Stomach (tissue), 4 donors: ENCODE results near the gene LYRM4.

Experiments used
- POLR2A ChIP-seq, 4 donors: fragments of 450-650 bp; IDR thresholded peaks; one replicate each; pipeline ENCODE4 v1.6.1; 2016; ENCODE audit warnings: antibody characterized with exemption in 4 of 4, control low read depth in 2 of 4, mild to moderate bottlenecking in 1 of 4, moderate library complexity in 1 of 4
- POLR2AphosphoS5 ChIP-seq, 3 donors: sonication (generic); formaldehyde crosslinking; IDR thresholded peaks; one replicate each; pipeline ENCODE4 v1.6.1; 2016; ENCODE audit warnings: antibody characterized with exemption in 3 of 3
- TF ChIP-seq, protein P1 (sequence below), 7 experiments: fragments of 450-650 bp in 4 of 7; fragments of 200-600 bp in 3 of 7; sonication (generic) in 3 of 7; IDR thresholded peaks; one replicate each; pipeline ENCODE4 v1.5.1; 2016 to 2019; ENCODE audit warnings: antibody characterized with exemption in 7 of 7, control low read depth in 2 of 7, mild to moderate bottlenecking in 1 of 7

DNA sequence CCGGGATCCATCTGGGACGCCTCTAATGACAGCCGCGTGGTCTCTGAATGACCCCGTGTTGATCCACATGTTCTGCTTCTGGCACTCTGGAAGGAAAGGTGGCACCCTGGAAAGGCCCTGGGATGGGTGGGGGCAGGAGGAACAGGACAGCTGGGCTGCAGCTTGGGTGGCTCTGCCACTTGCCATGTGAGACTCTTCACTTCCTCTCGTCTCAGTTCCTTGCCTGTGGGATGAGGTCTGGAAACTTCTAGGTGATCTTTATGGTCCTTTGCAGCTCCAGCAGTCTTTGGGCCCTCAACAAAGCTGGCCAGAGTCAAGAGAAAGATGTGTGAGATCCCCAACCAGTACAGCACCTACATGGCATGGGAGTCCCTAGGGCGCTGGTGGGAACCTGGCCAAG lies 149.1 kb downstream of the LYRM4 start:
- TF ChIP-seq, protein P1, sequence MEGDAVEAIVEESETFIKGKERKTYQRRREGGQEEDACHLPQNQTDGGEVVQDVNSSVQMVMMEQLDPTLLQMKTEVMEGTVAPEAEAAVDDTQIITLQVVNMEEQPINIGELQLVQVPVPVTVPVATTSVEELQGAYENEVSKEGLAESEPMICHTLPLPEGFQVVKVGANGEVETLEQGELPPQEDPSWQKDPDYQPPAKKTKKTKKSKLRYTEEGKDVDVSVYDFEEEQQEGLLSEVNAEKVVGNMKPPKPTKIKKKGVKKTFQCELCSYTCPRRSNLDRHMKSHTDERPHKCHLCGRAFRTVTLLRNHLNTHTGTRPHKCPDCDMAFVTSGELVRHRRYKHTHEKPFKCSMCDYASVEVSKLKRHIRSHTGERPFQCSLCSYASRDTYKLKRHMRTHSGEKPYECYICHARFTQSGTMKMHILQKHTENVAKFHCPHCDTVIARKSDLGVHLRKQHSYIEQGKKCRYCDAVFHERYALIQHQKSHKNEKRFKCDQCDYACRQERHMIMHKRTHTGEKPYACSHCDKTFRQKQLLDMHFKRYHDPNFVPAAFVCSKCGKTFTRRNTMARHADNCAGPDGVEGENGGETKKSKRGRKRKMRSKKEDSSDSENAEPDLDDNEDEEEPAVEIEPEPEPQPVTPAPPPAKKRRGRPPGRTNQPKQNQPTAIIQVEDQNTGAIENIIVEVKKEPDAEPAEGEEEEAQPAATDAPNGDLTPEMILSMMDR (IDR thresholded peaks at IDR 0.05), result no peak
- TF ChIP-seq POLR2AphosphoS5 (IDR thresholded peaks at IDR 0.05), result no peak
- no peak for TF ChIP-seq POLR2A (IDR thresholded peaks at IDR 0.05)
